ENCODE results near the gene NR0B1.

The NR0B1 gene

DNA sequence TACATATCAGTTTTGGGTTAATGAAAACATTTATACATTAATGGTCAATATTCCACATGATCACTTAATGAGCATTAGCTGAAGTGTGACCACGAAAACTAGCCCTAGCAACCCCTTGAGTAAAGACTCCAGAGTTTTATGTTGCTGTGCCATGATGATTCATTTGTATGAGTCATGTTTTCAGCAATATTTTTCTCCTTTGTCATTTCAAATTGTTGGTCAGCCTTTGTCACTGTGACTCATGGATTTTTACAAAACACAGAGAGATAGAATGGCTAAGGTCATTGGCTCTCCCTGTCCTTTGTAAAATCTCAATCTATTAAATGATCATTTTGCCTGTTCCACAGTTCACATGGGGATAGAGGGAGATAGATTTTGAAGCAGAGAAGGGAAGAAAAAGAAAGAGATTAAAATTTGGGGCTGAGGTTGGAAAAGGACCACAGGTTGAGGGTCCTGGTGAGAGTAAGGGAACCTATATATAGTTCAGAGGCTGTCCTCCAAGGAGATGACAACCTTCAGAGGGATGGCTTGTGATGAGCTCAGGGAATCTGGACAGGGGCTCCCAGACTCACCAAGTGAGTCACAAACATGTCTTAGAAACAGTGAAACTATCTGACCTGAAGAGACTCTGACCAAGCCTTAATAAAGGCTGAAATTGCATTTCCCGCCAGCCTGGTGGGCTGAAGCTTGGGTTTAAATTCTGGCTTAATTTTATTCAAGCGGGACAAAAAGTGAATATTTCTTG, 25.6 kb downstream of the NR0B1 start:
- no peak overlapping the region for H3K27ac ChIP-seq

GRCh38 chrX:30282527-30282926, 26.7 kb downstream of the NR0B1 start:
- TF ChIP-seq FOXP2 (optimal IDR thresholded peaks at IDR 0.05; ENCODE audit: control extremely low read depth, extremely low read length, insufficient read depth) (no peak), EZH2 (IDR thresholded peaks at IDR 0.05) (no peak), POLR2AphosphoS5 (IDR thresholded peaks at IDR 0.05; ENCODE audit: borderline replicate concordance, low read depth, low read length) (no peak)
- no peak overlapping the region for H3K27ac ChIP-seq
- H3K9ac ChIP-seq (ENCODE audit: insufficient read length) = no peak overlapping the region

More for the DNA sequence above, 25.6 kb downstream of the NR0B1 start:
- no peak for DNase-seq (ENCODE audit: low read depth, low spot score)
- no peaks in the 10 kb centered on the region for H3K36me3 ChIP-seq (ENCODE audit: insufficient read depth, low read length)
- H3K9ac ChIP-seq (ENCODE audit: insufficient read length) = no peak overlapping the region
- no peak overlapping the region for H3K4me3 ChIP-seq
- H3K9me3 ChIP-seq (ENCODE audit: low read depth, low read length) = no peaks in the 10 kb centered on the region
- TF ChIP-seq POLR2AphosphoS5 (IDR thresholded peaks at IDR 0.05; ENCODE audit: borderline replicate concordance, low read depth, low read length) = no peak
- TF ChIP-seq FOXP2 (optimal IDR thresholded peaks at IDR 0.05; ENCODE audit: control extremely low read depth, extremely low read length, insufficient read depth) = no peak
- no peak for TF ChIP-seq EZH2 (IDR thresholded peaks at IDR 0.05)

GRCh38 chrX:30280428-30280827, 28.8 kb downstream of the NR0B1 start:
- Histone ChIP-seq H3K4me3 (no peak overlapping the region), H3K9me3 (ENCODE audit: low read depth, low read length) (no peaks in the 10 kb centered on the region), H3K27ac (no peak overlapping the region), H3K9ac (ENCODE audit: insufficient read length) (no peak overlapping the region), H3K36me3 (ENCODE audit: insufficient read depth, low read length) (no peaks in the 10 kb centered on the region)
- DNase-seq (ENCODE audit: low read depth, low spot score) = no peak
- TF ChIP-seq POLR2AphosphoS5 (IDR thresholded peaks at IDR 0.05; ENCODE audit: borderline replicate concordance, low read depth, low read length) (no peak), FOXP2 (optimal IDR thresholded peaks at IDR 0.05; ENCODE audit: control extremely low read depth, extremely low read length, insufficient read depth) (no peak), EZH2 (IDR thresholded peaks at IDR 0.05) (no peak)

More at GRCh38 chrX:30282527-30282926, 26.7 kb downstream of the NR0B1 start:
- Histone ChIP-seq H3K4me3 (no peak overlapping the region), H3K9me3 (ENCODE audit: low read depth, low read length) (no peaks in the 10 kb centered on the region), H3K36me3 (ENCODE audit: insufficient read depth, low read length) (no peaks in the 10 kb centered on the region)
- no peak for DNase-seq (ENCODE audit: low read depth, low spot score)

- Histone ChIP-seq H3K9me3 (ENCODE audit: low read depth, low read length) (no peaks in the 10 kb centered on the region), H3K9ac (ENCODE audit: insufficient read length) (no peak overlapping the region), H3K27ac (no peak overlapping the region), H3K36me3 (ENCODE audit: insufficient read depth, low read length) (no peaks in the 10 kb centered on the region), H3K4me3 (no peak overlapping the region)
- TF ChIP-seq EZH2 (IDR thresholded peaks at IDR 0.05) (no peak), FOXP2 (optimal IDR thresholded peaks at IDR 0.05; ENCODE audit: control extremely low read depth, extremely low read length, insufficient read depth) (no peak), POLR2AphosphoS5 (IDR thresholded peaks at IDR 0.05; ENCODE audit: borderline replicate concordance, low read depth, low read length) (no peak)
- no peak for DNase-seq (ENCODE audit: low read depth, low spot score)
Observed at GRCh38 chrX:30278365-30278764, 30.8 kb downstream of the NR0B1 start.

DNA sequence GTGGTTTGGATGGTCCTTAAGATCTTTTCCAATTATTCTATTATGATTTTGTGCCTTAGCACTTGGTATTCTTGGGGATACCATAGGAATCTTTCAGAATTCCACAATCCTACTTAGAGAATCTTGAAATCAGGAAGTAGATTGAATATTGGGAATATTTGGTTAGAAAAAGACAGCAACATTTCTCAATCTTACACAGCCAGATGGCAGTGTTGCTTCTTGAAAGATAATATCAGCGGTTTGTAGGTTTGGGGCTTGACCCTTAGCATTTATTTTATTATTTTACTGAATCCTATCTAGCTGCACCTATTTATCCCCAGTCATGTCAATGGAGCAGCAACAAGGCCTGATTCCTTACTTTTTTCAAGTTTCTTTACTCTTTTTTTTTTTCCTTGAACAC, 33.7 kb downstream of the NR0B1 start:
- no peak overlapping the region for H3K27ac ChIP-seq
- no peaks in the 10 kb centered on the region for H3K36me3 ChIP-seq (ENCODE audit: insufficient read depth, low read length)
- no peak overlapping the region for H3K4me3 ChIP-seq
- H3K9me3 ChIP-seq (ENCODE audit: low read depth, low read length) = no peaks in the 10 kb centered on the region
- TF ChIP-seq EZH2 (IDR thresholded peaks at IDR 0.05) = no peak
- TF ChIP-seq FOXP2 (optimal IDR thresholded peaks at IDR 0.05; ENCODE audit: control extremely low read depth, extremely low read length, insufficient read depth) = no peak
- TF ChIP-seq POLR2AphosphoS5 (IDR thresholded peaks at IDR 0.05; ENCODE audit: borderline replicate concordance, low read depth, low read length) = no peak
- no peak for DNase-seq (ENCODE audit: low read depth, low spot score)
- no peak overlapping the region for H3K9ac ChIP-seq (ENCODE audit: insufficient read length)

DNA sequence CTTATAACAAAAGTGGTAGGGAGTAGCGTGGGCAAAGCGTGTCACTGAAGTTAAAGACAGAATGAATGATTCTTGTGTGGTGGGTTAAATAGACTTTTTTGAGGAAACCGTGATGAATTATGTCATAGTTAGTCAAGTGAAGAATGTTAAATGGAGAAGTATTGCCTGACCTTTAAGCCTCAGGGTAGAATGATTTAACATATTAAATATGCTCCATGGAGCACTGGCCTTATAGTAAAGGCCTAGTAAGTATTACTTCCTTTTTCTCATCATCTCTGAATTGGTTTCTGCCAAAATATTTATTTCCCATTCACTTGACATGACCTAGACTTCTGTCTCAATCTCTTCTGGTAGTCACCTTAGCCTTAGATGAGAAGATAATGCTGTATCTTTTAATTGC, 38.6 kb downstream of the NR0B1 start:
- TF ChIP-seq FOXP2 (optimal IDR thresholded peaks at IDR 0.05; ENCODE audit: control extremely low read depth, extremely low read length, insufficient read depth) = no peak
- no peak for TF ChIP-seq EZH2 (IDR thresholded peaks at IDR 0.05)
- TF ChIP-seq POLR2AphosphoS5 (IDR thresholded peaks at IDR 0.05; ENCODE audit: borderline replicate concordance, low read depth, low read length) = no peak
- Histone ChIP-seq H3K4me3 (no peak overlapping the region), H3K36me3 (ENCODE audit: insufficient read depth, low read length) (no peaks in the 10 kb centered on the region), H3K27ac (no peak overlapping the region), H3K9ac (ENCODE audit: insufficient read length) (no peak overlapping the region), H3K9me3 (ENCODE audit: low read depth, low read length) (no peaks in the 10 kb centered on the region)
- no peak for DNase-seq (ENCODE audit: low read depth, low spot score)

GRCh38 chrX:30262763-30263162, 46.4 kb downstream of the NR0B1 start:
- TF ChIP-seq EZH2 (IDR thresholded peaks at IDR 0.05) (no peak), POLR2AphosphoS5 (IDR thresholded peaks at IDR 0.05; ENCODE audit: borderline replicate concordance, low read depth, low read length) (no peak), FOXP2 (optimal IDR thresholded peaks at IDR 0.05; ENCODE audit: control extremely low read depth, extremely low read length, insufficient read depth) (no peak)
- no peak overlapping the region for H3K27ac ChIP-seq

GRCh38 chrX:30261012-30261411, 48.2 kb downstream of the NR0B1 start:
- Histone ChIP-seq H3K4me3 (no peak overlapping the region), H3K9ac (ENCODE audit: insufficient read length) (no peak overlapping the region), H3K36me3 (ENCODE audit: insufficient read depth, low read length) (no peaks in the 10 kb centered on the region), H3K9me3 (ENCODE audit: low read depth, low read length) (no peaks in the 10 kb centered on the region), H3K27ac (no peak overlapping the region)
- no peak for DNase-seq (ENCODE audit: low read depth, low spot score)
- TF ChIP-seq FOXP2 (optimal IDR thresholded peaks at IDR 0.05; ENCODE audit: control extremely low read depth, extremely low read length, insufficient read depth) = no peak
- no peak for TF ChIP-seq POLR2AphosphoS5 (IDR thresholded peaks at IDR 0.05; ENCODE audit: borderline replicate concordance, low read depth, low read length)
- no peak for TF ChIP-seq EZH2 (IDR thresholded peaks at IDR 0.05)

More at GRCh38 chrX:30262763-30263162, 46.4 kb downstream of the NR0B1 start:
- Histone ChIP-seq H3K9me3 (ENCODE audit: low read depth, low read length) (no peaks in the 10 kb centered on the region), H3K4me3 (no peak overlapping the region), H3K9ac (ENCODE audit: insufficient read length) (no peak overlapping the region), H3K36me3 (ENCODE audit: insufficient read depth, low read length) (no peaks in the 10 kb centered on the region)
- no peak for DNase-seq (ENCODE audit: low read depth, low spot score)
